Raji (cell line): ENCODE data around the gene ENTREP3.

ENCODE experiments used
- POLR2A ChIP-seq: IDR thresholded peaks from 2 replicates; pipeline ENCODE4 v1.6.1; 2011; ENCODE audit warnings: low read depth, low read length, control low read depth; ENCODE audit not compliant: insufficient read depth

The ENTREP3 gene

DNA sequence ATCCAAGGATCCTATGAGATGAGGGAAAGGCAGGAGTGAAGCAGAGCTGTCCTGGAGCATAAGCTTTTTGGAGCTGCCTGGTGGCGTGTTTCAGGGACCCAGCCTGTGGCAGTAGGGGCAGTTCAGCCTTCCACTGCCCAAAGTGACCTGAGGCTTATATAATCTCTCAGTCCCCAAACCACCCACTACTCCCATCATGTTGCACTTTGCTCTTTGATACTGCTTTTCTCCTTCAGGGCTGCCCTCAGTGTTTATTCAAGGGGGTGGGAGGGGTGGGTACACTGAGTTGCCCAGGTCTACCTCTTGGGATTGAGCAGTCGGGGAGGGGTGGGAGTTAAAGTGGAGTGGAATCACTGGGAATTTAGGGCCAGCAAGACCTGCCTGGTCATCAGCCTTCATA lies 31.3 kb upstream of the ENTREP3 start:
- TF ChIP-seq POLR2A = no peak

DNA sequence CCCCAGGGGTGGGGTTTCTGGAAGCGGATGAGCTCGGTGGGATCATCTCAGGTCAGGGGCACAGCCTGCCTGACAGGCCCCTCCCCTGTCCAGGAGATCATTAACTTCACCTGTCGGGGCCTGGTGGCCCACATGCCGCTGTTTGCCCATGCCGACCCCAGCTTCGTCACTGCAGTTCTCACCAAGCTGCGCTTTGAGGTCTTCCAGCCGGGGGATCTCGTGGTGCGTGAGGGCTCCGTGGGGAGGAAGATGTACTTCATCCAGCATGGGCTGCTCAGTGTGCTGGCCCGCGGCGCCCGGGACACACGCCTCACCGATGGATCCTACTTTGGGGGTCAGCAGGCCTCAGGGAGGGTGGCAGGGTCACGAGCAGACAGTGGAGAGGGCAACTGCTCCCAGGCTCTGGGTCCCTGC lies 30.4 kb upstream of the ENTREP3 start:
- no peak for TF ChIP-seq POLR2A

DNA sequence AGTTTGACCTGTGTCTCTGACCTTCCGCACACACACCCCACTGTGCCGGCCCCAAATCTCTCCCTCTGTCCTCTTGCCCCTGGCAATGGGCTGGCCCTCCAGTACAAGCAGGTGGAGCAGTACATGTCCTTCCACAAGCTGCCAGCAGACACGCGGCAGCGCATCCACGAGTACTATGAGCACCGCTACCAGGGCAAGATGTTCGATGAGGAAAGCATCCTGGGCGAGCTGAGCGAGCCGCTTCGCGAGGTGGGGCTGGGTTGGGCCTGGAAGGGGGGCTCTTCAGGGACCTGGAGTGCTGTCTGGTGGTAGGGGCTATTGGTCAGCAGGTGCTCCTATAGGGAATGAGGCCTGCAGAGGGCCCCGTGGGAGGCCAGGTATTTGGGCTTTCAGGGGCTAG lies 29.8 kb upstream of the ENTREP3 start:
- TF ChIP-seq POLR2A = no peak

DNA sequence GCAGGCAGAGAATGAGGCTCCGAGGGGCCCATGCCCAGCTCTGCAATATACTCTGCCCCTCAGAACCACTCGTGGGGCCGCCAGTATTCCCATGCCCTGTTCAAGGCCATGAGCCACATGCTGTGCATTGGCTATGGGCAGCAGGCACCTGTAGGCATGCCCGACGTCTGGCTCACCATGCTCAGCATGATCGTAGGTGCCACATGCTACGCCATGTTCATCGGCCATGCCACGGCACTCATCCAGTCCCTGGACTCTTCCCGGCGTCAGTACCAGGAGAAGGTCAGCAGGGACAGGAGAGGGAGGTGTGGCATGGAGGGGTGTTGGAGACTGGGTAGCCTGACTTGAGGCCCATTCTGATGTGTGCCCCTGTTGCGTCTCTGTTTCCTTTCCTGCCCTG lies 29.2 kb upstream of the ENTREP3 start:
- no peak for TF ChIP-seq POLR2A

DNA sequence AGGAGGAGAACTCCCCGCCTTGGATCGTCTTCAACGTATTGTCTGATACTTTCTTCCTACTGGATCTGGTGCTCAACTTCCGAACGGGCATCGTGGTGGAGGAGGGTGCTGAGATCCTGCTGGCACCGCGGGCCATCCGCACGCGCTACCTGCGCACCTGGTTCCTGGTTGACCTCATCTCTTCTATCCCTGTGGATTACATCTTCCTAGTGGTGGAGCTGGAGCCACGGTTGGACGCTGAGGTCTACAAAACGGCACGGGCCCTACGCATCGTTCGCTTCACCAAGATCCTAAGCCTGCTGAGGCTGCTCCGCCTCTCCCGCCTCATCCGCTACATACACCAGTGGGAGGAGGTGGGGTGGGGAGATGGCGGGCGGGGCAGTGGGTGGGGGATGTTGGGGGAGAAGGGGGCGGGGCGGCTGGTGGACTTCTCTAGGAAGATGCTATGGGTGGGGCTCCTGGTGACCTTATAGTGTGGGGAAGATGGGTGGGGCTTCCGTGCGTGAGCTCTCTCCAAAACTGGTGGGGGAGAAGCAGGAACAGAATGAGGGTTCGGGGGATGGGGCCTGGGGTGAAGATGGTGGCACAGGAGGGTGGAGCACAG lies 27.3 kb upstream of the ENTREP3 start:
- no peak for TF ChIP-seq POLR2A

DNA sequence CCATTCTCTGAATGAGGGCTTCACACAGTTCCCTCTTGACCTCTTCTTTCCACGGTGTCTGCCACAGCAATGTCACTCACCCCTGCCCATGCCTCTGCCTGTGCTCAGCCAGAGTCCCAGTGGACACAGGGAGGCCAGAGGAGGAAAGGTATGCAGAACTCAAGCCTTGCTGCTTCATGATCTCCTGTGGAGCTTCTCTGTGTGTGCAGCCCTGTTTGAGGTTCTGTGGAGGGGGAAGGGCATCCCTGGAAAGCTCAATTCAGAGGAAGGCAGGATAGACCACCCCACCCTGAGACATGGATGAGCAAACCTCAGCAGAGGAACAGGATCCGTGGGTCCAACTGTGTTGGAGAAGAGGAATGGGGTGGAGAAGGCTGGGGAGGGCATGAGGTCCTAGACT lies 24.0 kb upstream of the ENTREP3 start:
- no peak for TF ChIP-seq POLR2A

DNA sequence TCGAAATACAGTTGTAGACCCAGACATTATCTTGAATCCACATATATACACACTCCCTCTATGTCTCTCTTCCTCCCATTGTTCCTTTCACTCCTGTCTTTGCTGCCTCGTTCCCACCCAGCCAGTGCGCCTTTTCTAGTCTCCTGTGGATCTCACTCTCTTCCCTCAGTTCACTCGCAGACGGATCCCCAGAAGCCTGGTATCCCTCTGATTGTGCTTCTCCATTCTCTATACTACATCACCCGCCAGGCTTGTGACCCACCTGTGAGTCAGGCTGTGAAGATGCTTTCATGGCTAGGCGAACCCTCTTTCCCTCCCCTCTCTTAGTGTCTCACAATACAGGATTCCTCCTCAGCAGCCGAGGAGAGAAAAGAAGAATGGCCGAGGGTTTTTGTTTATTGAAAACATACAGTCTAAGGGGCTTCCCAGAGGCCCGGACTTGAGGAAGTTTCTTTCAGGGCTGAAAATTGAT lies 23.4 kb upstream of the ENTREP3 start:
- no peak for TF ChIP-seq POLR2A

DNA sequence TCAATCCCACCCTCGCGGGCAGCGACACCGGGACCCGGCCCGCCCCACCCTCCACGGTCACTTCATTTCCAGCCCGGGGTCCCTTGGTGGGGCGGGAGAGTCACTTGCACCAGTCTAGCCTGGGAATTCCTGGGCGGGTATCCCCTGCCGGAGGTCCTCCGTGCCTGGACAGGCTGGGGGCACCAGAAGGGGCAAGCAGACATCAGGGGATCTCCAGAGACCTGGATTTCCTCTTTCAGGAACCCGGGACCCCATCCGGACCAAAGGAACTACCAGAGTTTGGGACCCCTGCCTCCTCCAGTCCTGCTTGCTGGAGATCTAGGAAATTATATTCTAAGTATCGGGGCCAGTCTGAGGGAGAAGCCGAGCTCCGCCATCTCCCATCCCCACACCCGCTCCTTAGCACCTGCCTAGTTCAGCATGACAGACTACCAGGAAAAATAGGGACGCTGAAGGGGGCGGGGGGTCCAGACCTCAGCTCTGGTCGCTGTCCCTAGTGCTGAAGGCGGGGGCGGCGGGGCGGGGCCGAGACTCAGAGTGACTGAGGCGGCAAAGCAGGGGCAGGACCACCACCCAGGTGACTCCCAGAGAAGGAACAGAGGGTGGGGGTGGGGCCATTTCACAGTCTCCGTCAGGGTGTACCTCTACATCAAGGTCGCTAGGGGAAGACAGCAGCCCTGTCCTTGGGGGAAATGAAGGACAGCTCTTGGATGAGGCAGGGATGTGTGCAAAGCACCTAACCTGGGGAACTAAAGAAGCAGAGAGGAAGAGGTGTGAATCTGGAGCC lies 22.8 kb upstream of the ENTREP3 start:
- TF ChIP-seq POLR2A = no peak

DNA sequence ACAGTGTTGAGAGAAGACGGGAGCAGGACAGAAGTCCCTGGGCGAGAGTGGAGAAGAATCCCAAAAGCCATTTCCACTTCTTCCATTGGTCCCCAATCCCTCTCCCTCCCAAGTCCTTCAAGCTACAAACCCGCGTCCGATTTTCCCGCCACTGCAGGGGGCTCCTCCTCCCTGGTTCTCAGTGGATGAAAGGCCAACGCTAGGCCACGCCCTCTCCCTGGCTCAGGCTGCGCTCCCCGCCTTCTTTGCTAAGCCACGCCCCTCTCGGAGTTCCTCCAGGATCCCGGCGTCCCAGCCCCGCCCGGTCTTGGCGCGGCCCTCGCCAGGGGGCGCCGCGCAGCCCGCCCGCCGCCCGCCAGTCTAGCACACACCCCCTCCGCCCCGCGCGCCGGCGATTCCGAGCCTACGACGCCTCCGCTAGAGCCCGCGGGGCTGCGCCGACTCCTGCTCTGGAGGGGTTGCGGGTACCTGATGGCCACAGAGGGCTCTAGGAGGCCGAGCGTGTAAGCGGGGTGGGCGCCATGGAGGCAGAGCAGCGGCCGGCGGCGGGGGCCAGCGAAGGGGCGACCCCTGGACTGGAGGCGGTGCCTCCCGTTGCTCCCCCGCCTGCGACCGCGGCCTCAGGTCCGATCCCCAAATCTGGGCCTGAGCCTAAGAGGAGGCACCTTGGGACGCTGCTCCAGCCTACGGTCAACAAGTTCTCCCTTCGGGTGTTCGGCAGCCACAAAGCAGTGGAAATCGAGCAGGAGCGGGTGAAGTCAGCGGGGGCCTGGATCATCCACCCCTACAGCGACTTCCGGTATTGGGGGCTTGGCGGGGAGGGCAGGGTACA lies 22.0 kb upstream of the ENTREP3 start, which contains the start of gene HCN3:
HCN3 (plus strand) TSS at position 394 of the 832 bp plus-strand sequence; CDS start at position 522, 128 bp downstream.
- peak; percentile 55 for TF ChIP-seq POLR2A

DNA sequence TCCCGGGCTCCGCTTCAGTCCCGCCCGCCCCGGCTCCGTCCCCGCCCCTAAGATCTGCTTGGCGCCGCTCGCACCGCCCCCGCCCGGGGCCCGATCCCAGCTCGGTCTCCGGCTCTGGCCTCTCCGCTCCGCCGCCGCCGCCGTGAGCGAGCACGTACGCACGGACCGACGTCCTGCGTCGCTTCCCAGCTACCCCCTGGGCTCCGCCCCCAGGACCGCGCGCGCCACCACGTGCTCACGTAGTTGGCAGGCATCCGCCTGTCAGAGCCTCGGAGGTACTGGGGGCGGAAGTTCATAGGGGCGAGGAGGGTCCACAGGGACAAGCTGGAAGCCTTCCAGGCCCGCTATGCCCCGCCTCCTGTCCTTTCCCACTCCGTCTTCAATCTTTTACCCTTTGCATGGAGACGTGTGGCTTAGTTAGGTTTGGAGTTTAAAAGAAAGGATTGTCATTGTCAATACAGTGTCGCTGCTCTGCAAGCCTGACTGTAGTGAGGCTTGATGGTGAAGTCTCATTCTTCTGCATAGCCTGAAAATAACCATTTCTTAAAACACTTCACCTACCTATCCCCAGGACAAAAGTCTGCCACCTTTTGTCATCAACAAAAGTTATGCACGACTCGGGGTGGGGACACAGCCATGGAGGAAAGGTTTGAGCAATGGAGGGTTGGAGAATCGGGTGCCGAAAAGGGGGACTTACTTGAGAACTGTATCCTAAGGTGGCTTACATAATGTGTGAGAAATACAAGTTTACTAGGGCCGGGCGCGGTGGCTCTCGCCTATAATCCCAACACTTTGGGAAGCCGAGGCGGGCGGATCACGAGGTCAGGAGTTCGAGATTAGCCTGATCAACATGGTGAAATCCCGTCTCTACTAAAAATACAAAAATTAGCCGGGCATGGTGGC lies 18.3 kb upstream of the ENTREP3 start, which contains the start of gene CLK2:
CLK2 (minus strand) TSS at position 162 of the 903 bp plus-strand sequence. CDS start 2,527 bp downstream, outside the sequence.
- TF ChIP-seq POLR2A = peak; percentile 87

DNA sequence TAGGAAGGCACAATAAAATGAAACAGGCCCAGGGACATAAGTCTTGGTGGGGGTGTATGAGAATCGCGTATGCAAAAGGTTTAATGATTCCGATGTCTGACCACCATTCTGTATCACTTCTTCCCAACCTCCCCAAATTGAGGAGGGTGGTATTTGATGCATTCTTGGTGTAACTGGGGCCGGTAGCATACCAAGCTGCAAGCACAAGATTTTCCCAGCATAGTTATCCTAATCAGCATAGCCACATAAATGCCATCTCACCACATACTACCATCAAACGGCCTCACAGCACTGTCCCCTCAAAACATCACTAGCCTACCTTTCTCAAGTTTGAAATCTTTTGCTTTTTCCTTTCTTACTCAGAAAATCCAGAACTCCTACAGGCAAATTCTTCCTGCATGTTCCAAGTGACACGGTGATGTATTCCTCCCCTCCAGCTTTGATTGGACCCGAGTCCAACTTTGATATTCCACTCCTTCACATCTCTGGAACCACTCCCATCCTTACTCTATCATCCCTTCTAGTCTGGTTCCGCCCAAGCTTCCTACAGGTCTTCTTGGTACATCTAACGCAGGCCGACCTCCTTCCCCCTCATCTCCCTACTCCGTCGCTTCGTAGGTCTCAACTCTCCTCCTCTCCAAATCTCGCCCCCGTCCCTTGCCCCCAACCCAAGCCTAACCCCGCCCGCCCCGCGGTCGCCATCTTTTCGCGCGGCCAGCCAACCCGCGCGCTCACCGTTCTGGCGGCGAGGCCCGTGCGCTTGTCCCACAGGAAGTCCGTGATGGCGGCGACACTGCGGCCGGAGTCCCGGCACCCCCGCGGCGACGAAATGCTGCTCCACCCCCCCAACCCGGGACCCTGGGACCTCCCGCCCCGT lies 17.4 kb upstream of the ENTREP3 start:
- TF ChIP-seq POLR2A = no peak

DNA sequence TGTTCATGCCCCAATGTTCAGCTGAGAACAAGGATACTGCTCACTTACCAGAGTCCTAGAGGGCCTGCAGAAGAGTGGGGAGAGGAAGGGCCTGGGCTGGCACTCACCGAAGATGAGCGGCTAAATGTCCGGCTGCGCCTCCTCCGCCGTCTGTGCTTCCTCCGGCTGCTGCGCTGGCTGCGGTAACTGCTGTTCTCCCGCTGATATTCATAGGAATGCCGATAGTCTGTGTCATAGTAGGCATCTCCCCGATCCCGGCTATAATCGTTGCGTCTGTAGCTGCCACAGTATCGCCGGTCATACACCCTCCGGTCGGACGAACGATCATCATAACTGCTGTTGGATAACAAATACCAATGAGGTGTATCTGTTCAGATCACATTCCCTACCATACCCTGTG lies 14.1 kb upstream of the ENTREP3 start:
- no peak for TF ChIP-seq POLR2A

DNA sequence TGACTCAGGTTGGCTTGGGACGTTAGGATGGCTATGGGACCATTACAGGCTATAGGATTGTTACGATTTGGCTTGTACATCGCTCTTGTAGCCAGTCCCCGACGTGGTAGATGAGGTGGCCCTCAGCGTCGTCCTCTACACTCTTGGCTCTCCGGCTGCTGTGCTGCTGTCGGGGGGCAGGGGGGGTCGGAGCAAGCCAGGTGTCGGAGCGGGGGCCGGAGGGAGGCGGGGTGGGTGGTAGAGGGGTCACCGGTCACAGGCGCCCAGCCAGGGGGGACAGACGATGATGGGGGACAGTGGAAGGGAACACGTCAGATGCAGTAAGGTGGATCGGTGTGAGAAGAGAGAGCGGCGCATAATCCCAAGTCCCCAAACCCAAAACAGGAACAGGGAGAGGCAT lies 13.3 kb upstream of the ENTREP3 start:
- no peak for TF ChIP-seq POLR2A
